ENCODE data around the gene GFPT1. TPM values are rescaled to one million over a fixed set of nuclear protein-coding genes. Genes with fewer than 3 reads are reported as not detected.

The GFPT1 gene
- total and polyA plus RNA-seq, 4 donors: 14.7 to 42.6 (median 18.1) TPM

DNA sequence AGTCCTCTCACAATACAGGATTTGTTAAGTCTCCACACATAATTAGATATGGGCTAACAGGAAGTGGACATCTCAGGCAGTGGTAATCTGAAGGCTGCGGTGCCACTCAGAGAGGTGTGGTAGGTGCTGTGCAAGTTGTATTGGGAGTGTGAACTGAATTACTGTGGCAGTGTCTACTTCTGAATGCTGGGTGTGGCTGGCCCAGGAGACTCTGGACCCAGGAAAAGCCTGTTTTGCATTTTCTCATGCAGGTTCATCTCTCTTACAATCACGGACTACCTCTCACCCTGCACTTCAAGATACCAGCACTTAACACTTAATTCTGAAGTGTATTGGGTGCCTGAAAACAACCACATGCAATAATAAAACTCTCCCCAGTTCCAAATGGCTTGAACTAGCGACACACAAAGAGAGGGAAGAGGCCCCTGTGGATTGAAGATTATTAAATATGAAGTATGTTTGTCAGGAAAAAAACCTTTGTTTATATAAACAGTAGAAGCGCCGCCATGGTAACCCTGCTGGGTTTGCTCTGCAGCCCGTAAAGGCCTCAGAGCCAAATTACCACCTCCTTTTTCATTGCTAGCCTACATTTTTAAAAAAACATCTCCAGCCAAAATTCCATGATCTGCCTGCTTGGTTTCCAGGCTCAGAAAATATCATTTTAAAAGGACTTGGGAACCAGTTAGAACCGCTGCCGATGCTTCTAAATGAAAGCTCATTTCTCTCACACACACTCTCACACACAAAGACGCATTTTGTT lies 77.5 kb downstream of the GFPT1 start:
- Histone ChIP-seq H3K9ac (ENCODE audit: low read depth in 1 of 2, low read length in 2 of 2) (no peak overlapping the region), H3K36me3 (ENCODE audit: control insufficient read depth in 4 of 4, insufficient read depth in 3 of 4, low read depth in 1 of 4, low read length in 3 of 4) (no peaks in the 10 kb centered on the region), H3K4me1 (ENCODE audit: control insufficient read depth in 4 of 4, insufficient read depth in 4 of 4, low read length in 3 of 4) (peaks cover 8 to 17% (median 12%) of the 10 kb centered on the region in 4 donors), H3K27me3 (ENCODE audit: control insufficient read depth in 4 of 4, insufficient read depth in 4 of 4, low read length in 3 of 4) (no peaks in the 10 kb centered on the region), H3K4me3 (ENCODE audit: low read depth in 1 of 3, low read length in 3 of 3) (no peak overlapping the region), H3K27ac (ENCODE audit: low read depth in 1 of 2, low read length in 2 of 2) (peak overlapping the region in 1 of 2 donors; percentile 59), H3K9me3 (ENCODE audit: control insufficient read depth in 4 of 4, low read length in 3 of 4) (no peaks in the 10 kb centered on the region)
- 78% methylated on average over 9 of the region's 9 CpGs for WGBS
- TF ChIP-seq, protein P1, sequence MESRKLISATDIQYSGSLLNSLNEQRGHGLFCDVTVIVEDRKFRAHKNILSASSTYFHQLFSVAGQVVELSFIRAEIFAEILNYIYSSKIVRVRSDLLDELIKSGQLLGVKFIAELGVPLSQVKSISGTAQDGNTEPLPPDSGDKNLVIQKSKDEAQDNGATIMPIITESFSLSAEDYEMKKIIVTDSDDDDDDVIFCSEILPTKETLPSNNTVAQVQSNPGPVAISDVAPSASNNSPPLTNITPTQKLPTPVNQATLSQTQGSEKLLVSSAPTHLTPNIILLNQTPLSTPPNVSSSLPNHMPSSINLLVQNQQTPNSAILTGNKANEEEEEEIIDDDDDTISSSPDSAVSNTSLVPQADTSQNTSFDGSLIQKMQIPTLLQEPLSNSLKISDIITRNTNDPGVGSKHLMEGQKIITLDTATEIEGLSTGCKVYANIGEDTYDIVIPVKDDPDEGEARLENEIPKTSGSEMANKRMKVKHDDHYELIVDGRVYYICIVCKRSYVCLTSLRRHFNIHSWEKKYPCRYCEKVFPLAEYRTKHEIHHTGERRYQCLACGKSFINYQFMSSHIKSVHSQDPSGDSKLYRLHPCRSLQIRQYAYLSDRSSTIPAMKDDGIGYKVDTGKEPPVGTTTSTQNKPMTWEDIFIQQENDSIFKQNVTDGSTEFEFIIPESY (IDR thresholded peaks at IDR 0.05): no peak
- TF ChIP-seq GABPA (IDR thresholded peaks at IDR 0.05 in 1 of 2, conservative IDR thresholded peaks at IDR 0.05 in 1 of 2) (no peak), HNF4G (IDR thresholded peaks at IDR 0.05) (no peak), FOXA2 (IDR thresholded peaks at IDR 0.05) (no peak), NR2F2 (IDR thresholded peaks at IDR 0.05) (no peak), JUND (IDR thresholded peaks at IDR 0.05) (no peak), TAF1 (conservative IDR thresholded peaks at IDR 0.05) (no peak), RXRA (IDR thresholded peaks at IDR 0.05) (no peak), RAD21 (IDR thresholded peaks at IDR 0.05) (no peak), EGR1 (IDR thresholded peaks at IDR 0.05; ENCODE audit: low read depth in 2 of 2) (no peak), SP1 (IDR thresholded peaks at IDR 0.05) (no peak), HNF4A (conservative IDR thresholded peaks at IDR 0.05) (no peak), FOXA1 (IDR thresholded peaks at IDR 0.05) (no peak), YY1 (IDR thresholded peaks at IDR 0.05) (no peak)
- TF ChIP-seq, protein P2, sequence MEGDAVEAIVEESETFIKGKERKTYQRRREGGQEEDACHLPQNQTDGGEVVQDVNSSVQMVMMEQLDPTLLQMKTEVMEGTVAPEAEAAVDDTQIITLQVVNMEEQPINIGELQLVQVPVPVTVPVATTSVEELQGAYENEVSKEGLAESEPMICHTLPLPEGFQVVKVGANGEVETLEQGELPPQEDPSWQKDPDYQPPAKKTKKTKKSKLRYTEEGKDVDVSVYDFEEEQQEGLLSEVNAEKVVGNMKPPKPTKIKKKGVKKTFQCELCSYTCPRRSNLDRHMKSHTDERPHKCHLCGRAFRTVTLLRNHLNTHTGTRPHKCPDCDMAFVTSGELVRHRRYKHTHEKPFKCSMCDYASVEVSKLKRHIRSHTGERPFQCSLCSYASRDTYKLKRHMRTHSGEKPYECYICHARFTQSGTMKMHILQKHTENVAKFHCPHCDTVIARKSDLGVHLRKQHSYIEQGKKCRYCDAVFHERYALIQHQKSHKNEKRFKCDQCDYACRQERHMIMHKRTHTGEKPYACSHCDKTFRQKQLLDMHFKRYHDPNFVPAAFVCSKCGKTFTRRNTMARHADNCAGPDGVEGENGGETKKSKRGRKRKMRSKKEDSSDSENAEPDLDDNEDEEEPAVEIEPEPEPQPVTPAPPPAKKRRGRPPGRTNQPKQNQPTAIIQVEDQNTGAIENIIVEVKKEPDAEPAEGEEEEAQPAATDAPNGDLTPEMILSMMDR (IDR thresholded peaks at IDR 0.05; ENCODE audit: low read depth, low read length, missing input control): no peak
- TF ChIP-seq, protein P3, sequence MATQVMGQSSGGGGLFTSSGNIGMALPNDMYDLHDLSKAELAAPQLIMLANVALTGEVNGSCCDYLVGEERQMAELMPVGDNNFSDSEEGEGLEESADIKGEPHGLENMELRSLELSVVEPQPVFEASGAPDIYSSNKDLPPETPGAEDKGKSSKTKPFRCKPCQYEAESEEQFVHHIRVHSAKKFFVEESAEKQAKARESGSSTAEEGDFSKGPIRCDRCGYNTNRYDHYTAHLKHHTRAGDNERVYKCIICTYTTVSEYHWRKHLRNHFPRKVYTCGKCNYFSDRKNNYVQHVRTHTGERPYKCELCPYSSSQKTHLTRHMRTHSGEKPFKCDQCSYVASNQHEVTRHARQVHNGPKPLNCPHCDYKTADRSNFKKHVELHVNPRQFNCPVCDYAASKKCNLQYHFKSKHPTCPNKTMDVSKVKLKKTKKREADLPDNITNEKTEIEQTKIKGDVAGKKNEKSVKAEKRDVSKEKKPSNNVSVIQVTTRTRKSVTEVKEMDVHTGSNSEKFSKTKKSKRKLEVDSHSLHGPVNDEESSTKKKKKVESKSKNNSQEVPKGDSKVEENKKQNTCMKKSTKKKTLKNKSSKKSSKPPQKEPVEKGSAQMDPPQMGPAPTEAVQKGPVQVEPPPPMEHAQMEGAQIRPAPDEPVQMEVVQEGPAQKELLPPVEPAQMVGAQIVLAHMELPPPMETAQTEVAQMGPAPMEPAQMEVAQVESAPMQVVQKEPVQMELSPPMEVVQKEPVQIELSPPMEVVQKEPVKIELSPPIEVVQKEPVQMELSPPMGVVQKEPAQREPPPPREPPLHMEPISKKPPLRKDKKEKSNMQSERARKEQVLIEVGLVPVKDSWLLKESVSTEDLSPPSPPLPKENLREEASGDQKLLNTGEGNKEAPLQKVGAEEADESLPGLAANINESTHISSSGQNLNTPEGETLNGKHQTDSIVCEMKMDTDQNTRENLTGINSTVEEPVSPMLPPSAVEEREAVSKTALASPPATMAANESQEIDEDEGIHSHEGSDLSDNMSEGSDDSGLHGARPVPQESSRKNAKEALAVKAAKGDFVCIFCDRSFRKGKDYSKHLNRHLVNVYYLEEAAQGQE (IDR thresholded peaks at IDR 0.05): no peak
- TF ChIP-seq, protein P4, sequence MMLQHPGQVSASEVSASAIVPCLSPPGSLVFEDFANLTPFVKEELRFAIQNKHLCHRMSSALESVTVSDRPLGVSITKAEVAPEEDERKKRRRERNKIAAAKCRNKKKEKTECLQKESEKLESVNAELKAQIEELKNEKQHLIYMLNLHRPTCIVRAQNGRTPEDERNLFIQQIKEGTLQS (IDR thresholded peaks at IDR 0.05): no peak
- TF ChIP-seq, protein P5, sequence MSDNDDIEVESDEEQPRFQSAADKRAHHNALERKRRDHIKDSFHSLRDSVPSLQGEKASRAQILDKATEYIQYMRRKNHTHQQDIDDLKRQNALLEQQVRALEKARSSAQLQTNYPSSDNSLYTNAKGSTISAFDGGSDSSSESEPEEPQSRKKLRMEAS (IDR thresholded peaks at IDR 0.05): no peak
- DNase-seq (ENCODE audit: low spot score): no peak

All from liver (tissue), 9 donors.